Breast epithelium (tissue), 3 donors: ENCODE measurements around the gene GMPR.

Experiments used
- CTCF ChIP-seq, 3 donors: fragments of 450-650 bp; IDR thresholded peaks; one replicate each; pipeline ENCODE4 v1.5.1; 2016 to 2017; ENCODE audit warnings: antibody characterized with exemption in 3 of 3, mild to moderate bottlenecking in 3 of 3, moderate library complexity in 3 of 3
- POLR2A ChIP-seq: fragments of 450-650 bp; IDR thresholded peaks from one replicate; pipeline ENCODE4 v1.6.1; 2016; ENCODE audit warnings: antibody characterized with exemption, mild to moderate bottlenecking, moderate library complexity
- POLR2AphosphoS5 ChIP-seq, 3 donors: sonication (generic); formaldehyde crosslinking; IDR thresholded peaks; one replicate each; pipeline ENCODE4 v1.6.1; 2017; ENCODE audit warnings: antibody characterized with exemption in 3 of 3

- TF ChIP-seq CTCF (IDR thresholded peaks at IDR 0.05) (no peak), POLR2A (no peak), POLR2AphosphoS5 (IDR thresholded peaks at IDR 0.05) (no peak)
Observed at GRCh38 chr6:16306334-16306733, 67.9 kb downstream of the GMPR start.
